Metanephros (tissue), 1 donor: Measurements from ENCODE around the gene SDR39U1. TPM values are rescaled to one million over a fixed set of nuclear protein-coding genes. Genes with fewer than 3 reads are reported as not detected.

ENCODE experiments used
- total RNA-seq: library from RNA; depleted of rRNA; stranded (reverse); fragments of >200 nt; gene quantifications from one replicate; pipeline ENCODE4 v1.2.3, GENCODE V29; 2014

The SDR39U1 gene, protein sequence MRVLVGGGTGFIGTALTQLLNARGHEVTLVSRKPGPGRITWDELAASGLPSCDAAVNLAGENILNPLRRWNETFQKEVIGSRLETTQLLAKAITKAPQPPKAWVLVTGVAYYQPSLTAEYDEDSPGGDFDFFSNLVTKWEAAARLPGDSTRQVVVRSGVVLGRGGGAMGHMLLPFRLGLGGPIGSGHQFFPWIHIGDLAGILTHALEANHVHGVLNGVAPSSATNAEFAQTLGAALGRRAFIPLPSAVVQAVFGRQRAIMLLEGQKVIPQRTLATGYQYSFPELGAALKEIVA
- total RNA-seq = 28.1 TPM

DNA sequence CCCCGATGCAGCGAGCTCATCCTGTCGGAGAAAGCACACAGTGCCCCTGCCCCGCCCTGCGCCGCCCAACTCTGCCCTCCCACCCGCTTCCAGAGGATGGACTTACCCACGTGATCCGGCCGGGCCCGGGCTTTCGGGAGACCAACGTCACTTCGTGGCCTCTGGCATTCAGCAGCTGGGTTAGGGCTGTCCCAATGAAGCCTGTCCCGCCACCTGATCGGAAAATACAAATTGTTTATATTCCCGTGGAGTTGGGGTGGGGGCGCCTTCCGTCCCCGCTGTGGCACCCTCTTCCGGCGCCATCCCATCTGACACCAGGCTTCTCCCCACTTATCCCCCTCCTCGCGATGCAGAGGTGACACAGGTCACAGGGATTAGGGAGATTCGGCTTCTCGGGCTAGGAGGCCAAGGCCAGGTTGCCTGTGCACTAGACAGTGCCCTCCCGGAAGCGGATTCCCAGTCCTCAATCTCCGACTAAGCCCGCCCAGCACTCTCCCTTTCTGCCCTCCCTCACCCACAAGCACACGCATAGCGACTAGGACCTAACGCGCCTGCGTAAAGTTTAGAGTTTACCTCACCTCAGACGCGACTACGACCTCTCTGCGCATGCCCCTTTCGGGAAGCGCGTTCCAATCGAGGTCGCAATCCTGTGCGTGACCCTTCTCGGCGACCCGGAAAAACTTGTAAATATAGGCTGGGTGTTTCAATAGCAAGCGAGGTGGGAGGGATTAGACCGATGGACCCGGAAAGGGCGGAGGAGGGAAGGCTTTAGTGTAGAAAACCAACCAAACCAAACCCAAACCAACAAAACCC is at the start of gene SDR39U1:
SDR39U1 (minus strand) TSS at position 537 of the 813 bp plus-strand sequence; CDS start at position 530, 7 bp downstream.

DNA sequence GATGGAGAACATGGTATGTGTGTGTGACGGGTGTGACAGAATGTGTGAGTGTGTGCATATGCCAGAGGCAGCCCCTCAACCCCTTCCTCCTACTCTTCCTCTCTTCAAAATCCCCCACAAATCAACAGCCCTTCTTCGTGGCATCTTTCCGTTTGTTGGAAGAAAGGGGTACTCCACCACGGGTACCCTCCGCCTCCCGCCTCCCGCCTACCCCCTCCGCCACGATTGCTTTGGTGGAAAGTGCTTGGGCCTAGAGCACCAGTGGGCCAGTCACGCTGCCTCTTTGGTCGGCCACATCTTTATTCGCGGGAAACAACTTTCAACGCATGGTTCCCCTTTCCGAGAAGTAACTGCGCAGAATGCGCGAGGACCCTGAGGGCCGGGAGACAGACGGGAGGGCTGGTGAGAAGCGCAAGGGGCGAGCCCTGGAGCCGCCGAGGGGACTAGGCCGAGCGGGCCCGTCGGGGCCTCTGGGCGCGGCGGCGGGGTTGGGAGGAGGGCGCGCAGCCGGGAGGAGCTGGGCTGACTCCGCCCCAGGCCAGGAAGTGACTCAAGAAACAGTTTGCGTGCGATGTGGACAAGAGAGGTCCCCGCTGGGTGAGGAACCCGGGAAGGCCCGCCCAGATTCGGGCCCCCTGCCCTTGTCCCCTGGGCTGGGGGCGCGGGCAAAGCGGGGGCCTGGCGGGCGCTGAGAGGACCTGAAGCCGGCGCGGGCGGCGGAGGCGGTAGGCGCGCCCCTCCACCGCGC is 13.0 kb downstream of the SDR39U1 start, which contains the start of the genes CBLN3 and KHNYN:
CBLN3 (minus strand) TSS at position 274 of the 748 bp plus-strand sequence. CDS start 614 bp downstream, outside the sequence.
KHNYN (plus strand) TSS at position 560 of the 748 bp plus-strand sequence. CDS start 777 bp downstream, outside the sequence.

DNA sequence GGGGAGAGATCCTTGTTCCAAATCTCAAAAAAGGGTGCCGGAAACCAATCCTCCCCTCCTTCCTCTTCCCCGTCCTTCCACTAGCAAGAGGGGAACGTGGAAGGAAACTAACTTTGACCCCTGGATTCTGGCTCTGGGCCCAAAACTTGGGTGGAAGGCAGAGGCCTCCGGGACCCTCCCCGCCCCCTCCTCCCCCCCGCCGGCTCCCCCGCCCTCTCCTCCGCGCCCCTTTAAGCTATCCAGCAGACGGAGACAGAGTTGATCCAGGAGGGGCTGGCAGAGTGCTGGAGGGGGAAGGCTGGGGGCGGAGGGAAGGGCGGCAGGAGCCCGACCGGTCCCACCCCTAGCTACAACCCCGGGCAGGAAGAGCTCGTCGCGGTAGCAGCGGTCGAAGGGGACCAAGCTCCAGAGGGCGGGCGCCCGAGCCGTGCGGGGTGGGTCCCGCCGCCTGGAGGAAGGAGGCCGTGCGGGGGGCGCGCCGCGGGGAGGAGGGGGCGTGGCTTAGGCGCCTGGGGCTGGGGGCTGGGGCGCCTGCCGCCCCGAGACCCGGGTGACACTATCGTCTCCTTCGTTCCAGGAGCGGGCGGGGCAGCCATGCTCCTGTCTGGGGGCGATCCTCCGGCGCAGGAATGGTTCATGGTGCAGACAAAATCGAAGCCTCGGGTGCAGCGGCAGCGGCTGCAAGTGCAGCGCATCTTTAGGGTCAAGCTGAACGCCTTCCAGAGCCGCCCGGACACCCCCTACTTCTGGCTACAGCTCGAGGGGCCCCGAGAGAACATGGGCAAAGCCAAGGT is 43.7 kb downstream of the SDR39U1 start, which contains the start of gene NYNRIN:
NYNRIN (plus strand) TSS at position 351 of the 794 bp plus-strand sequence; CDS start at position 595, 244 bp downstream.

Other genes starting within 250 kb of the SDR39U1 start
- gene TM9SF1, start 247.3 kb downstream of the SDR39U1 start, total RNA-seq = 51.6 TPM
- not detected for gene TSSK4, start 237.1 kb downstream of the SDR39U1 start, total RNA-seq
- 21.8 TPM for gene CHMP4A, start 229.3 kb downstream of the SDR39U1 start, total RNA-seq
- gene MDP1, start 226.7 kb downstream of the SDR39U1 start, total RNA-seq = 14.4 TPM
- gene NEDD8, start 210.4 kb downstream of the SDR39U1 start, total RNA-seq = 56.1 TPM
- gene GMPR2, start 209.8 kb downstream of the SDR39U1 start, total RNA-seq = 60.7 TPM
- 48.2 TPM for gene TINF2, start 200.2 kb downstream of the SDR39U1 start, total RNA-seq
- gene TGM1, start 179.6 kb downstream of the SDR39U1 start, total RNA-seq = 0.29 TPM
- 18.9 TPM for gene RABGGTA, start 171.2 kb downstream of the SDR39U1 start, total RNA-seq
- gene DHRS1, start 143.0 kb downstream of the SDR39U1 start, total RNA-seq = 29.6 TPM
- 18.5 TPM for gene NOP9, start 142.9 kb downstream of the SDR39U1 start, total RNA-seq
- 13.8 TPM for gene CIDEB, start 134.8 kb downstream of the SDR39U1 start, total RNA-seq
- gene LTB4R2, start 132.6 kb downstream of the SDR39U1 start, total RNA-seq = 9.1 TPM
- gene LTB4R, start 131.3 kb downstream of the SDR39U1 start, total RNA-seq = 6.7 TPM
- gene ADCY4, start 107.7 kb downstream of the SDR39U1 start, total RNA-seq = 29.7 TPM
- 4.3 TPM for gene RIPK3, start 102.8 kb downstream of the SDR39U1 start, total RNA-seq
- 53.0 TPM for gene NFATC4, start 74.6 kb downstream of the SDR39U1 start, total RNA-seq
- gene NYNRIN, start 43.8 kb downstream of the SDR39U1 start, total RNA-seq = 37.2 TPM
- gene CBLN3, start 13.1 kb downstream of the SDR39U1 start, total RNA-seq = 2.6 TPM
- gene KHNYN, start 12.8 kb downstream of the SDR39U1 start, total RNA-seq = 47.3 TPM
- gene CMA1, start 65.5 kb upstream of the SDR39U1 start, total RNA-seq = not detected
- gene CTSG, start 133.5 kb upstream of the SDR39U1 start, total RNA-seq = 27.3 TPM
- not detected for gene GZMH, start 166.9 kb upstream of the SDR39U1 start, total RNA-seq
- gene GZMB, start 191.4 kb upstream of the SDR39U1 start, total RNA-seq = 1.4 TPM